ENCODE measurements around the gene GEMIN7.

Gene GEMIN7

DNA sequence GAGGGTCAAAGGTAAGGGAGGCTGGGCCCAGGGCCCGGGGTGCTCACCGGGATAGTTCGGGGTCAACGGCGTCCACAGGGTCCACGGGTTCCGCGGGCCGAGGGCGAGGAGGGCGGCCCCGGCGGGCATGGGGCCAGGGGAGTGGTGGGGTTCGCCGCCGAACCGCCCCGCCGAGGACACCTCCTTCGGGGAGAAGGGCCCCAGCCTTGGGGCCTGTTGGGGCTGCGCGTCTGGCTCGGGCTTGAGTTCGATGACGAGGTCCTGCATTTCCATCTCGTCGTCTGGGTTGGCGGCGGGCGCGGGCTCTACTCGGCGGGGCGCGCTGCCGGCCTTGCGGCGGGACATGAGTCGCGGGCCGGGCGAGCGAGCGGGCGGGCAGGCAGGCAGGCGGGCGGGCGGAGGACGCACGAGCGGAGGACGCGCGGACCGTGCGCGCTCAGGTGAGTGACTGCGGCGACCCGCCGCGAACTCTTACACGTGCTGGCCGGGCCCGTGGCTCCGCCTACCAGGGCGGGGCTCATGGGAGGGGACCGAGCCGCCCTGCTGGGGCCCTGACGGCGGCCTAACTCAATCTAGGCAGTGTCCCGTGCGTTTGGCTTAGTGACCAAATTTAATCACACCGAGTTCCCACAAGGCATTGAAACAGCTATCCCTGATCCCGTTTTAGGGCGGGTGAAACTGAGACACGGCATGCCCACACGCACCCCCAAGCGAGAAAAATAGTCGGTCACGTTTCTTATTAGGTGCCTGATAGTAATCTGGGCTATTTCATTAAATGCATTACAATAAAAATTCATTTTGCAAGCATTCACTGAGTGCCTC lies 2.8 kb upstream of the GEMIN7 start, which contains the start of gene ZNF296:
TSS of gene ZNF296 (minus strand) at position 450 of the 822 bp plus-strand sequence. CDS start at position 345, 105 bp downstream.
- peak; percentile 90 for DNase-seq (ENCODE audit: low spot score)
- TF ChIP-seq, protein P1, sequence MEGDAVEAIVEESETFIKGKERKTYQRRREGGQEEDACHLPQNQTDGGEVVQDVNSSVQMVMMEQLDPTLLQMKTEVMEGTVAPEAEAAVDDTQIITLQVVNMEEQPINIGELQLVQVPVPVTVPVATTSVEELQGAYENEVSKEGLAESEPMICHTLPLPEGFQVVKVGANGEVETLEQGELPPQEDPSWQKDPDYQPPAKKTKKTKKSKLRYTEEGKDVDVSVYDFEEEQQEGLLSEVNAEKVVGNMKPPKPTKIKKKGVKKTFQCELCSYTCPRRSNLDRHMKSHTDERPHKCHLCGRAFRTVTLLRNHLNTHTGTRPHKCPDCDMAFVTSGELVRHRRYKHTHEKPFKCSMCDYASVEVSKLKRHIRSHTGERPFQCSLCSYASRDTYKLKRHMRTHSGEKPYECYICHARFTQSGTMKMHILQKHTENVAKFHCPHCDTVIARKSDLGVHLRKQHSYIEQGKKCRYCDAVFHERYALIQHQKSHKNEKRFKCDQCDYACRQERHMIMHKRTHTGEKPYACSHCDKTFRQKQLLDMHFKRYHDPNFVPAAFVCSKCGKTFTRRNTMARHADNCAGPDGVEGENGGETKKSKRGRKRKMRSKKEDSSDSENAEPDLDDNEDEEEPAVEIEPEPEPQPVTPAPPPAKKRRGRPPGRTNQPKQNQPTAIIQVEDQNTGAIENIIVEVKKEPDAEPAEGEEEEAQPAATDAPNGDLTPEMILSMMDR (IDR thresholded peaks at IDR 0.05; ENCODE audit: borderline replicate concordance, control extremely low read depth, extremely low read depth, insufficient read depth, missing control alignments), result no peak
- in situ Hi-C loops (cut with MboI; ENCODE audit: low sequenced_read_pairs, unreplicated experiment), result no loop called here

DNA sequence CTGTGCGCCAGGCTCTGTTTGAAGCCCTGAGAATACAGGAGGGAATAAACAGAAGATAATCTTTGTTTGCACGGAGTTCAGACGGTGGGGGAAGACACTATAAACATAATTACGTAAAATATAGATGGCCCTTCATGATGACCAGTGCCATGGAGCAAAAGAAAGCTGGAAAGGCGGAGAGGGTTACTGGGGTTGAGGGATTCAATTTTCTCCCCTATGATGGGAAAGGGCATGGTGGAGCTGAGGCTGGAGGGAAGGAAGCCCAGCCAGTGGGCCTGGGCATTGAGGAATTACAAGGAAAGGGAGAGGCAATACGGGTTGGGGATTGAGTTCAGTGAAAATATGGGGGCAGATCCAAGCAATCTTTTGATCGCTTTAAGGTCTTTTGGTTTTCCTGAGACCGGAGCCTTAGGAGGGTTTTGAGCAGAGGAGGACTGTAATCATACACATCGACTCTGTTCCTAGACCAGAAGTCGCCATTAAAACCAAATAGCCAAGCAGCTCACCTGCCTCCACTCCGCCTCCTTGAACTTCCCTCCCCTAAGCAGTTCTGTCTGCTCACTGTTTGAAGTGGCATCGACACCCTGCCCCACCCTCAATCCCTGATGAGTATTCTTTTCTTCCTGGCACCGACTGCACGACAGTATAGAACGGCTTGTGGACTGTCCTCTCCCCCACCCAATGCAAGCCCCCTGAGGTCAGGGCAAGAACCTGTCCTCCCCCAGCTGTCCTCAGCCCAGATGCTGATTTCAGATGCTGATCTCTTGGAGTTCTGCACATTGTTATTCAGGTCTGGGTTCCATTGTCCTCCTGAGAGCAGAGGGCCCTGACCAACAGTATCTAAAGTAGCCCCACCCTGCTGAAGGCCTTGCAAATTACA lies 2.0 kb upstream of the GEMIN7 start:
- TF ChIP-seq, protein P1 (IDR thresholded peaks at IDR 0.05; ENCODE audit: borderline replicate concordance, control extremely low read depth, extremely low read depth, insufficient read depth, missing control alignments), result no peak
- in situ Hi-C loops (cut with MboI; ENCODE audit: low sequenced_read_pairs, unreplicated experiment), result no loop called here
- DNase-seq (ENCODE audit: low spot score), result no peak

DNA sequence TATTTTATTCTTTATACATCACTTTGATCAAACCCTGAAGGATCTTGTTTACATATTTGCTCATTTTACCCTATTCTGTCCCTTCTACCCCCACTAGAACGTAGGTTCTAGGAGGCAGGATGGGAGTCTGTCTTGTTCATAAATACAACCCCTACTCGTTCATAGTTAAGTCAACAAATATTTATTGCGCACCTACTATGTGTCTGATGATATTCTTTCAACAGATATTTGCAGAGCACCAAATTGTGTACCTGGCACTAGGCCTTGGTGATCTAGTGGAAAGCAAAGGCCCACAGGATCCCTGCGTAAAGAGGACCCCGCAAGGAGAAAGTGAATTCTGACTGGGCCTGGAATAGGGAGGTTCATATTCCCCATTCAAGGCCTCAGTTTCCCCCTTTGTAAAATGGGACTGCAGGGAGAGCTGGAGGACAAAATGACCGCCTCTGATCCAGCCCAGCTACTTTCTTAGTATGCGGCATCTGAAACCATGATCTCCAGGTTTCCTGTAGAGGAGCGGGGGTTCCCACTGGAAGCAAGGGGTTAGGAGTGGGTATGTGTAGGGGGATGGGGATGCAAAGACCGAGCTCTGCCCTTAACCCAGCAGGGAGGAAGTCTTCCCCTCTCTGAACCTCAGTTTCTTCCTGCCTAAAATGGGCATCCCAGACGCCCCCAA lies 534 bp upstream of the GEMIN7 start:
- TF ChIP-seq, protein P1 (IDR thresholded peaks at IDR 0.05; ENCODE audit: borderline replicate concordance, control extremely low read depth, extremely low read depth, insufficient read depth, missing control alignments), result no peak
- in situ Hi-C loops (cut with MboI; ENCODE audit: low sequenced_read_pairs, unreplicated experiment), result no loop called here
- DNase-seq (ENCODE audit: low spot score), result no peak

DNA sequence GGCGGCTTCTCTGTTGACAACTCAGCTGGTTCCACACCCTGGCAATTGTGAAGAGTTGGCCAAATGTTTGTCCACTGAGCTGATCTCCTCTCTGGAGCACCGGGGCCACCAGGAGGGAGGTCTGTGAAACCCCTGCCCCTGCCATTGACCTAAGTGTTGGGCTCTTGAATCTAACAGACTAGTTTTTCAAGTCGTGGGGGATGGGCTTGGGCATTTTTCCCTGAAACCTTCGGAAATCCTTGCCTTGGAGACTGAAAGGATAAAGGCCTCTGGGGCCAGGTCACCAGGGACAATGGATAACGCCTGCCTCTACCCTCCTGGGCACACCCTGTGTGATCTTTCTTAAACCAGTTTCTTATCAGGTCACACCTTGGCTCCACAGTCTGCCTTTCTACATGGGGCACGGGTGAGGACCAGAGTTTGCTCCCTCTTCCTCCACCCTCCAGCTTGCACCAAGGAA lies 881 bp downstream of the GEMIN7 start:
- TF ChIP-seq, protein P1 (IDR thresholded peaks at IDR 0.05; ENCODE audit: borderline replicate concordance, control extremely low read depth, extremely low read depth, insufficient read depth, missing control alignments), result no peak
- in situ Hi-C loops (cut with MboI; ENCODE audit: low sequenced_read_pairs, unreplicated experiment), result no loop called here
- DNase-seq (ENCODE audit: low spot score), result no peak

DNA sequence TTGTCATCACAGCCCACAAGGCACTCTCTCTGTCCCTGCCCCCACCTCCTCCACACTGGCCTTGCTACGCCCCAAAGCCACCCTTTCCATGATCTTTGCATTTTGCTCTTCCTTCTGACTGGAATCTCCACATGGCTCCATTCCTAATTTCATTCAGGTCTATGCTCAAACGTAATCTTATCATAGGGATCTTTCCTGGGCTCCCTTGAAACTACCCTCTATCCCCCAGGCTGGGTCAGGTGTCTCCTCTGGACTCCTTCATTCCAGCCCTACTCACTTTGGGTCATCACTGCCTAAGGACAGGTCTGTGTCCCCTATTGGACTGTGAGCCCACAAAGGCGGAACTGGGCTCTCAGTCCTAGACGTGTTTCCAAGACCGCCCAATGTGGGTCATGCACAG lies 3.1 kb downstream of the GEMIN7 start:
- TF ChIP-seq, protein P1 (IDR thresholded peaks at IDR 0.05; ENCODE audit: borderline replicate concordance, control extremely low read depth, extremely low read depth, insufficient read depth, missing control alignments), result no peak
- no peak for DNase-seq (ENCODE audit: low spot score)
- in situ Hi-C loops (cut with MboI; ENCODE audit: low sequenced_read_pairs, unreplicated experiment), result no loop called here

DNA sequence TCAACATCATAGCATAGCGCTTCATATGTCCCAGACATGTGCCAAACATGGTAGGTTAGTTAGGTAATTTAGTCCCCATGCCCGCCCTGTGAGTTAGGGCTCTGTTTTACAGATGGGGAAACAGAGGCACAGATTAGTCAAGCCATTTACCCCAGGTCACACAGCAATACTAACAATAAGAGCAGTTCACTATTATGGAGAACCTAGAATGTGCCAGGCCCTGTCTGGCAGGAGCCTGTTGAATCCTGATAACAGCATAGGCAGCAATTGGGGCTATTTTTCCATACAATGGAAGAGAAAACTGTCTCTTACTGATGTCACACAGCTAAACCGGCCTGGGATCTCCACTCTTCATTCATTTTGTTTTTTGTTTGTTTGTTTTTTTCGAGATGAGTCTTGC lies 7.4 kb downstream of the GEMIN7 start:
- no peak for DNase-seq (ENCODE audit: low spot score)
- TF ChIP-seq, protein P1 (IDR thresholded peaks at IDR 0.05; ENCODE audit: borderline replicate concordance, control extremely low read depth, extremely low read depth, insufficient read depth, missing control alignments), result no peak
- in situ Hi-C loops (cut with MboI; ENCODE audit: low sequenced_read_pairs, unreplicated experiment), result no loop called here

Measured in GM13976 (cell line).